ENCODE measurements around the gene RADIL.

The RADIL gene

DNA sequence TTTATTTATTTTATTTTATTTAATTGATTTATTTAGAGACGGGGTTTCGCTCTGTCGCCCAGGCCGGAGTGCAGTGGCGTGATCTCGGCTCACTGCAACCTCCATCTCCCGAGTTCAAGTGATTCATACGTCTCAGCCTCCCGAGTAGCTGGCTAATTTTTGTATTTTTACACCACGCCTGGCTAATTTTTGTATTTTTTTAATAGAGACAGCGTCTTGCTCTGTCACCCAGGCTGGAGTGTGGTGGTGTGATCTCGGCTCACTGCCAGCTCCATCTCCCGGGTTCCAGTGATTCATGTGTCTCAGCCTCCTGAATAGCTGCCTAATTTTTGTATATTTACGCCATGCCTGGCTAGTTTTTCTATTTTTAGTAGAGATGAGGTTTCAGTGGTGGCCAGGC is 73.8 kb downstream of the RADIL start:
- TF ChIP-seq FOXP2 (optimal IDR thresholded peaks at IDR 0.05; ENCODE audit: borderline replicate concordance, extremely low read depth, extremely low read length, insufficient read depth) (no peak), SIN3A (IDR thresholded peaks at IDR 0.05; ENCODE audit: borderline replicate concordance, insufficient read depth, low read length) (no peak), POLR2AphosphoS5 (IDR thresholded peaks at IDR 0.05; ENCODE audit: low read depth, low read length) (no peak), TAF1 (IDR thresholded peaks at IDR 0.05; ENCODE audit: borderline replicate concordance, insufficient read depth, low read length) (no peak)
- TF ChIP-seq, protein P1, sequence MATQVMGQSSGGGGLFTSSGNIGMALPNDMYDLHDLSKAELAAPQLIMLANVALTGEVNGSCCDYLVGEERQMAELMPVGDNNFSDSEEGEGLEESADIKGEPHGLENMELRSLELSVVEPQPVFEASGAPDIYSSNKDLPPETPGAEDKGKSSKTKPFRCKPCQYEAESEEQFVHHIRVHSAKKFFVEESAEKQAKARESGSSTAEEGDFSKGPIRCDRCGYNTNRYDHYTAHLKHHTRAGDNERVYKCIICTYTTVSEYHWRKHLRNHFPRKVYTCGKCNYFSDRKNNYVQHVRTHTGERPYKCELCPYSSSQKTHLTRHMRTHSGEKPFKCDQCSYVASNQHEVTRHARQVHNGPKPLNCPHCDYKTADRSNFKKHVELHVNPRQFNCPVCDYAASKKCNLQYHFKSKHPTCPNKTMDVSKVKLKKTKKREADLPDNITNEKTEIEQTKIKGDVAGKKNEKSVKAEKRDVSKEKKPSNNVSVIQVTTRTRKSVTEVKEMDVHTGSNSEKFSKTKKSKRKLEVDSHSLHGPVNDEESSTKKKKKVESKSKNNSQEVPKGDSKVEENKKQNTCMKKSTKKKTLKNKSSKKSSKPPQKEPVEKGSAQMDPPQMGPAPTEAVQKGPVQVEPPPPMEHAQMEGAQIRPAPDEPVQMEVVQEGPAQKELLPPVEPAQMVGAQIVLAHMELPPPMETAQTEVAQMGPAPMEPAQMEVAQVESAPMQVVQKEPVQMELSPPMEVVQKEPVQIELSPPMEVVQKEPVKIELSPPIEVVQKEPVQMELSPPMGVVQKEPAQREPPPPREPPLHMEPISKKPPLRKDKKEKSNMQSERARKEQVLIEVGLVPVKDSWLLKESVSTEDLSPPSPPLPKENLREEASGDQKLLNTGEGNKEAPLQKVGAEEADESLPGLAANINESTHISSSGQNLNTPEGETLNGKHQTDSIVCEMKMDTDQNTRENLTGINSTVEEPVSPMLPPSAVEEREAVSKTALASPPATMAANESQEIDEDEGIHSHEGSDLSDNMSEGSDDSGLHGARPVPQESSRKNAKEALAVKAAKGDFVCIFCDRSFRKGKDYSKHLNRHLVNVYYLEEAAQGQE (IDR thresholded peaks at IDR 0.05; ENCODE audit: insufficient read depth in 1 of 2, low read depth in 2 of 2, low read length in 2 of 2): no peak

DNA sequence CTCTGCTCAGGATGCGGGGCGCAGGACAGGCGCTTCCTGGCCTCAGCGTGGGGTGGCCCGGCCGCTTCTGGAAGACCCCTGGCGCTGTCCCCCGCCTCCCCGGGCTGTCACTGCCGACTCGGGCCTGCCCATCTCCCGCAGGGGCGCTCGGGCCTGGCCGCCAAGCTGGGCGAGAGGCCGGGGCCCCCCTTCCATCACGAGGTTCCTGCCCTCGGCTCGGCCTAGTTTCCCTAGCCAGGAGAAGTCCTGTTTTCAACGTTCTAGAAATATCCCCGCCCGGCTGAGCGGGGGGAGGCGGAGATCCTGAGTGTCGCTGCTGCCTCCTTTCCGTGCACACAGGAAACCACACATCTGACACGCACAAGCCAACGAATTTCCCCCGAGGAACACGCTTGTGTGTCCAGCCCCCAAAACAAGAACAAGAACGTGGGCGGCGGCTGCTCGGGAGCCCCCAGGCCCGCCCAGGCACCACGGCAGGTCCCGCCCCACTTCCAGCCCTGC is 74.4 kb downstream of the RADIL start:
- no peak for TF ChIP-seq POLR2AphosphoS5 (IDR thresholded peaks at IDR 0.05; ENCODE audit: low read depth, low read length)
- no peak for TF ChIP-seq SIN3A (IDR thresholded peaks at IDR 0.05; ENCODE audit: borderline replicate concordance, insufficient read depth, low read length)
- TF ChIP-seq FOXP2 (optimal IDR thresholded peaks at IDR 0.05; ENCODE audit: borderline replicate concordance, extremely low read depth, extremely low read length, insufficient read depth): no peak
- no peak for TF ChIP-seq TAF1 (IDR thresholded peaks at IDR 0.05; ENCODE audit: borderline replicate concordance, insufficient read depth, low read length)
- TF ChIP-seq, protein P1 (IDR thresholded peaks at IDR 0.05; ENCODE audit: insufficient read depth in 1 of 2, low read depth in 2 of 2, low read length in 2 of 2): no peak

DNA sequence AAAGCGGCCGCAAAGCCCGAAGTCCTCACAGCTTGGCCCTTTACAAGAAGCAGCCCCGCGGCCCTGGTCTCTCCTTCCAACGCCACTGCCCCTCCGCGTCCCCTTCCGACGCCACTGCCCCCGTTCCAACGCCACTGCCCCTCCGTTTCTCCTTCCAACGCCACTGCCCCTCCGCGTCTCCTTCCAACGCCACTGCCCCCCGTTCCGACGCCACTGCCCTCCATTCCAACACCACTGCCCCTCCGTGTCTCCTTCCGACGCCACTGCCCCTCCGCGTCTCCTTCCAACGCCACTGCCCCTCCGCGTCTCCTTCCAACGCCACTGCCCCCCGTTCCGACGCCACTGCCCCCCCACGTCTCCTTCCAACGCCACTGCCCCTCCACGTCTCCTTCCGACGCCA is 75.0 kb downstream of the RADIL start:
- TF ChIP-seq POLR2AphosphoS5 (IDR thresholded peaks at IDR 0.05; ENCODE audit: low read depth, low read length) (no peak), SIN3A (IDR thresholded peaks at IDR 0.05; ENCODE audit: borderline replicate concordance, insufficient read depth, low read length) (no peak), FOXP2 (optimal IDR thresholded peaks at IDR 0.05; ENCODE audit: borderline replicate concordance, extremely low read depth, extremely low read length, insufficient read depth) (no peak), TAF1 (IDR thresholded peaks at IDR 0.05; ENCODE audit: borderline replicate concordance, insufficient read depth, low read length) (no peak)
- TF ChIP-seq, protein P1 (IDR thresholded peaks at IDR 0.05; ENCODE audit: insufficient read depth in 1 of 2, low read depth in 2 of 2, low read length in 2 of 2): no peak

DNA sequence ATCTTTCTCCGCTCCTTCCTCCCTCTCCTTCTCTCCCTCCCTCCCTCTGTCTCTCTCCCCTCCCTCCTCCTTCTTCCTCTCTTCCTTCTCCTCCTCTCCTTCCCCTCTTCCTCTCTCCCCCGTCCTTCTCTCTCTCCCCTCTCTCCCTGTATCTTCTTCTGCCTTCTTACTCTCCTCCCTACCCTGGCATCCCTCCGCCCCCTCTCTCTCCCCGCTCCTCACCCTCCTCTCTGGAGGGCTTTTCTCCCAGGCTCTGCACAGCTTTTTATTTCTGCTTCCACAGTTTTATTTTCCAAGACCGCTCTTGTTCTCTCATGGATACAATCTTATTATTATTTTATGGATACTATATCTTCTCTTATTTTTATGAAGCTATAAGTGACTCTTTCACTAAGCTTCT is 75.5 kb downstream of the RADIL start:
- TF ChIP-seq, protein P1 (IDR thresholded peaks at IDR 0.05; ENCODE audit: insufficient read depth in 1 of 2, low read depth in 2 of 2, low read length in 2 of 2): no peak
- no peak for TF ChIP-seq POLR2AphosphoS5 (IDR thresholded peaks at IDR 0.05; ENCODE audit: low read depth, low read length)

DNA sequence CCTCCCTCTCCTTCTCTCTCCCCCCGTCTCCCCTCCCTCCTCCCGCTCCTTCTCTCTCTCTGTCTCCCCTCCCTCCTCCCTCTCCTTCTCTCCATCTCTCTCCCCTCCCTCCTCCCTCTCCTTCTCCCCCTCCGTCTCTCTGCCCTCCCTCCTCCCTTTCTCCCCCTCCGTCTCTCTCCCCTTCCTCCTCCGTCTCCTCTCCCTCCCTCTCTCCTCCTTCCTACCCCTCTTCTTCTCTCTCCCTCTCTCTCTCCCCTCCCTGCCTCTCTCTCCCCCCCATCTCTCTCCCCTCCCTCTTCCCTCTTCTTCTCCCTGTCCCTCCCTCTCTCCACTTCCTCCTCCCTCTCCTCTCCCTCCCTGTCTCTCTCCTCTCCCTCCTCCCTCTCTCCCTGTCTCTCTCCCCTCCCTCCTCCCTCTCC is 75.9 kb downstream of the RADIL start:
- no peak for TF ChIP-seq TAF1 (IDR thresholded peaks at IDR 0.05; ENCODE audit: borderline replicate concordance, insufficient read depth, low read length)
- TF ChIP-seq FOXP2 (optimal IDR thresholded peaks at IDR 0.05; ENCODE audit: borderline replicate concordance, extremely low read depth, extremely low read length, insufficient read depth): no peak
- TF ChIP-seq POLR2AphosphoS5 (IDR thresholded peaks at IDR 0.05; ENCODE audit: low read depth, low read length): no peak
- no peak for TF ChIP-seq SIN3A (IDR thresholded peaks at IDR 0.05; ENCODE audit: borderline replicate concordance, insufficient read depth, low read length)
- TF ChIP-seq, protein P1 (IDR thresholded peaks at IDR 0.05; ENCODE audit: insufficient read depth in 1 of 2, low read depth in 2 of 2, low read length in 2 of 2): no peak
